ENCODE results near the gene ARHGEF2.

Gene ARHGEF2

DNA sequence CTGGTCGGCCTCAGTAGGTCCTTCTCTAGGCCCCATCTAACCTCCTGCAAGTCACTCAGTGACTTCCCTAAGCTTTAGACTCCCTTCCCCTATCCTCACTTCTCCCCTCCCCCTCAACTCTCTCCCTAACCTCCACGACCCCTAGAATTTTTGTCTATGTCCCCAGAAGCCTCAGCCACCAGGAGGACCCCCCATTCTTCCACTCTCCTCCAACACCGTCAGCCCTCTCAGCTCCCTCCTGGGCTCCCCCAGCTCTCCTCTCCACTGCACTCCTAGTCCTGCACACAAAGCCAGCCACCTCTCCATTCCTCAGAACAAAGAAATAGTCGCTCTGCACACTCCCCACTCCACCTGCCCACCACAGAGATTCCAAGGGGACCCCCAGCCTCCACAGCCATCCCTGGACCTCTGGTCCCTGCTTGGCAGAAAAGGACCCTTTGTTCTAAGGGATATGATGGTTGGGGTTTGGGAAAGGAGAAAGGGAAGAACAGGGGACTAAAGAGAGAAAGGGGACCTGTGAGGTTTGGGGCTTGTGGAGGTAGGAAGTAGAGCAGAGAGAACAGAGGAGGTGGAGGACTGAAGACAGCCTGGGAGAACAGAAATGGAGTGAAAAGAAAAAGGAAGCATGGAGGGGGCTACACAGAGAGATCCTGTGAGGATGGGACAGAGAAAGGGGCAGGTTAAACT, 2.8 kb downstream of the ARHGEF2 start:
- no peak for TF ChIP-seq CTCF (IDR thresholded peaks at IDR 0.05; ENCODE audit: borderline replicate concordance, insufficient read depth, low read depth, low read length)
- H3K4me3 ChIP-seq (ENCODE audit: low read depth, low read length): peak overlapping the region; percentile 96

DNA sequence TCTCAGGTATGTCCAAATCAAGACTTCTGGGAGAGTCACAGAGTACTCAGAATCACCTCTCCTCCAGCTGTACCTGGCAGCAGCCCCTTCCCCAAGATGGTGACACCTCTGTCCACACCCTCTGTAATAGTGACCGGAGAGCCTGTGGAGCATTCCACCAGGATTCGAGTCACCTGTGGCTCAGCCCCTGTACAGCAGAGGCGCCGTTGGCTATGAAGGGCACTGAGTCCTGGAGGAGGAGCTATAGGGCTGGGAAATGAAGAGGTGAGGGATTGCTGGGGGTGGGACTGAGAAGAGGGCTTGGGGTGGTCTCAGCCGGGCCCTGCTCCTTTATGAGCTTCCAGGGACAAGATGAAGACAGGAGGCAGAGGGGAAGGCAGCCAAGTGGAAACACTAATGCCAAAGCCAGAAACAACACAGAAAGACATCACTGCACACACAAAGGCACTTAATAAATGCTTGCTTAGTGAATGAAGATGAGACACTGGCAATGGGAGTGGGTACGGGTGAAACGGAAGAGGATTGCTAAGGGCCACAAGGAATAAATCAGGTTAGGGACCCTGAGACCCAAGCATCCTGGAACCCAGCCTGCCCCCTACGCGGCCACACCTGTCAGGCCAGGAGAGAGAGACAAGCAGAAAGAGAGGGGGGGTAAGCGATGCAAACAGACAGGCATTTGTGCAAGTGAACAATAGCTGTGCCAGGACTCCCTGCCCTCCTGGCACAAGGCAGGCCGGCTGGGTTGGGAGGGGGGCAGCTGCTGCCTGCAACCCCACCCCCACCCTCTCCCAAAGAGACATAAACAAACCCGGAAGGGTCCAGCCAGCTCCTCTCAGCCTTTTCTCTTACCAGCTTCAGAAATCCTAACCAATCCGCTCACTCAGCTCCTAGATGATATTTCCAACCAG, 3.9 kb downstream of the ARHGEF2 start:
- peak overlapping the region; percentile 96 for H3K4me3 ChIP-seq (ENCODE audit: low read depth, low read length)
- no peak for TF ChIP-seq CTCF (IDR thresholded peaks at IDR 0.05; ENCODE audit: borderline replicate concordance, insufficient read depth, low read depth, low read length)

GRCh38 chr1:155973723-155974122, 4.6 kb downstream of the ARHGEF2 start:
- H3K4me3 ChIP-seq (ENCODE audit: low read depth, low read length): no peak overlapping the region
- TF ChIP-seq CTCF (IDR thresholded peaks at IDR 0.05; ENCODE audit: borderline replicate concordance, insufficient read depth, low read depth, low read length): no peak

- H3K4me3 ChIP-seq (ENCODE audit: low read depth, low read length): no peak overlapping the region
- TF ChIP-seq CTCF (IDR thresholded peaks at IDR 0.05; ENCODE audit: borderline replicate concordance, insufficient read depth, low read depth, low read length): no peak
Observed at GRCh38 chr1:155971910-155972809, 6.2 kb downstream of the ARHGEF2 start.

DNA sequence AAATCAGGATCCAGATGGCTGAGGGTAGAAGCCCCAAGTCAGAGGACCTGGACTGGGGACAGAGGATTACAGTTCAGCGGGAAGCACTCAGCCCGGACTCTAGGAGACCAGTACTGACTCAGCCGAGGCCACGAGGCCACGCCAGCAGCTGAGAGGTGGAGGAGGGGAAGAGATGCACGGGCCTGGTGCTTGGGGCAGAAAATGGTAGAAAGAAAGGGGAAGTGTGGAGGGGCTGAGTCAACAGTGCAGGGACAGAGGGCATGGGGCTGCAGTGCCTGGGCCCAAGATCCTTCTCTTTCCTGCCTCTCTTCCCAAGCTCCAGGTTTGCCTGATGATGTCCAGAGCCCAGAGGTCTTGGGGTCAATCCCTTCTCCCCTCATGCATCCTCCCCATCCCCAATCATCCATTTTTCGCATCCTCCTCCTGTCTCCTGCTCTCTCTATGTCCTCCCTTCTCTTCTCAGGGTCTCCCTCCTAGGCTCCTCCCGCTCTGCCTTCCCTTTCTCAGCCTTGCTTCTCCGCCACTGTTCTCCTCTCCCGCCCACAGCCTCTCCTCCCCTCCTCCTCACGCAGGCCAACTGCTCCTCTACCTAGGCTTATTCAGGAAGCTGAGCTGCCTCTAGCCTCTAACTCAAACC, 7.7 kb downstream of the ARHGEF2 start:
- TF ChIP-seq CTCF (IDR thresholded peaks at IDR 0.05; ENCODE audit: borderline replicate concordance, insufficient read depth, low read depth, low read length): no peak
- H3K4me3 ChIP-seq (ENCODE audit: low read depth, low read length): no peak overlapping the region

- H3K4me3 ChIP-seq (ENCODE audit: low read depth, low read length): no peak overlapping the region
- no peak for TF ChIP-seq CTCF (IDR thresholded peaks at IDR 0.05; ENCODE audit: borderline replicate concordance, insufficient read depth, low read depth, low read length)
Observed at GRCh38 chr1:155969377-155969791, 9.0 kb downstream of the ARHGEF2 start.
